Upper lobe of left lung (tissue), 6 donors: ENCODE measurements around the gene KRT12. TPM values are rescaled to one million over a fixed set of nuclear protein-coding genes. Genes with fewer than 3 reads are reported as not detected.

Experiments
- ATAC-seq, 2 donors: fragments of 200-7000 bp; cut with Tn5 transposase; one replicate each; pipeline ENCODE4 v1.9.1; 2022; ENCODE audit warnings: mild to moderate bottlenecking in 2 of 2, moderate library complexity in 2 of 2; ENCODE audit not compliant: low FRiP score in 2 of 2
- DNase-seq, 2 donors: peaks; one replicate each; pipeline ENCODE4 v3.0.0-alpha.2; 2019 to 2020
- H3K27ac ChIP-seq, 4 donors: fragments of 200-600 bp; sonication (generic); one replicate each; pipeline ENCODE4 v1.5.1; 2016 to 2019
- H3K27me3 ChIP-seq, 4 donors: fragments of 200-600 bp; sonication (generic); one replicate each; pipeline ENCODE4 v1.5.1; 2017 to 2019
- H3K36me3 ChIP-seq, 4 donors: fragments of 200-600 bp; sonication (generic); one replicate each; pipeline ENCODE4 v1.5.1; 2016 to 2019
- H3K4me1 ChIP-seq, 4 donors: fragments of 200-600 bp; sonication (generic); one replicate each; pipeline ENCODE4 v1.5.1; 2018 to 2019
- H3K4me3 ChIP-seq, 4 donors: fragments of 200-600 bp; sonication (generic); one replicate each; pipeline ENCODE4 v1.5.1; 2017 to 2019; ENCODE audit warnings: mild to moderate bottlenecking in 2 of 4, moderate library complexity in 1 of 4
- H3K9me3 ChIP-seq, 4 donors: fragments of 200-600 bp; sonication (generic); one replicate each; pipeline ENCODE4 v1.5.1; 2018 to 2019
- EP300 ChIP-seq, 4 donors: sonication (generic); formaldehyde crosslinking; IDR thresholded peaks; one replicate each; pipeline ENCODE4 v1.5.1; 2017; ENCODE audit warnings: antibody characterized with exemption in 4 of 4, control low read depth in 2 of 4
- POLR2A ChIP-seq, 4 donors: fragments of 450-650 bp; IDR thresholded peaks; one replicate each; pipeline ENCODE4 v1.5.1; 2016 to 2017; ENCODE audit warnings: antibody characterized with exemption in 4 of 4, mild to moderate bottlenecking in 2 of 4
- POLR2AphosphoS5 ChIP-seq, 2 donors: sonication (generic); formaldehyde crosslinking; IDR thresholded peaks; one replicate each; pipeline ENCODE4 v1.5.1; 2017; ENCODE audit warnings: antibody characterized with exemption in 2 of 2
- WGBS, 2 donors: methylation state at CpG; one replicate each; pipeline ENCODE4 v1.1.5; 2017 to 2018; 5-methylcytosine and 5-hydroxymethylcytosine counted together
- total RNA-seq, 6 donors: library from RNA; depleted of rRNA in 4 of 6; stranded (reverse); fragments of >200 nt in 4 of 6; gene quantifications; one replicate each; pipeline versions ENCODE4 v1.1.0 to v1.2.1, GENCODE V29; 2016 to 2021
- TF ChIP-seq, protein P1 (sequence below), 6 experiments: fragments of 450-650 bp in 4 of 6; fragments of 200-600 bp in 2 of 6; sonication (generic) in 2 of 6; IDR thresholded peaks; one replicate each; pipeline ENCODE4 v1.5.1; 2016 to 2019; ENCODE audit warnings: antibody characterized with exemption in 6 of 6
- donor health status: DM: no; HTN: no; CAD: no; lungs with moderate emphysema.
- donor health status: DM: no; HTN: yes; CAD: no; lungs with severe emphysema.

KRT12 gene
- total RNA-seq, 6 donors from 2014 or later = not detected

DNA sequence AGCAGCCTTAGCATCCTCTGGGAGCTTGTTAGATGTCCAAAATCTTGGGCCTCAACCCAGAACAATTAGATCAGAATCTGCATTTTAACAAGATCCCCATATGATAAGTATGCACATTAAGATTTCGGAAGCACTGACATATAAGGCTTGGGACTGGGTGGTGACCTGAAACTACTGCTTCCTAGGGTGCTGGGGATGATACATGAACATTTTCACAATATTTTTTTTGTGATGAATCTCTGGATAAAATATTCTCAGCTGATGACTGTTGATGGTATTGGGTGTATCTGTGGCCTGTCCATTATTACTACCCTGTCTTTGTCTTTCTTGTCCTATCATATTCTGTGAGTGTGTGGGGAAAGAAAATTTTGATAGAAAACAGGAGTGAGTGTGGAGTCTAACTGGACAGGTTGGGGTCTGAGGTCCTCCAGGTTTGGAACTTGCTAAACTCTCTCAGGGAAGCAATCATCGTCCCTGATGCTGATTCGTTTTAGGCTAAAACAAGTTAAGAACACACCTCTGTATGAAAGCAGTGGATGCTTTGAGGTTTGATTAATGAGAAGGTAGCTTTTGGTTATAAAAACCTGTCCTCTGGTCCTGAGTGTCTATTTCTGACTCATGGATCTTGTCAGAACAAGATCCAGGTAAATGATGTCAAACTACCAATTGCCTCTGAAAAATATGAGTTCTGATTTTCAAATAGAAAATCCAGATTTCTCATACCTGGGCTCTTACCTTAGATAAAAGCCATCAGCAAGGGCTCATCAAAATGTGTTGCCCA lies 47.2 kb upstream of the KRT12 start:
- Histone ChIP-seq H3K36me3 (no peaks in the 10 kb centered on the region), H3K27ac (no peak overlapping the region), H3K27me3 (no peaks in the 10 kb centered on the region), H3K9me3 (no peaks in the 10 kb centered on the region), H3K4me3 (no peak overlapping the region), H3K4me1 (peaks cover 7 to 11% (median 9%) of the 10 kb centered on the region in 4 donors)
- ATAC-seq = no peak
- 75 to 96% methylated on average over 3 of the region's 3 CpGs for WGBS, 2 donors
- TF ChIP-seq EP300 (IDR thresholded peaks at IDR 0.05) = no peak
- TF ChIP-seq, protein P1, sequence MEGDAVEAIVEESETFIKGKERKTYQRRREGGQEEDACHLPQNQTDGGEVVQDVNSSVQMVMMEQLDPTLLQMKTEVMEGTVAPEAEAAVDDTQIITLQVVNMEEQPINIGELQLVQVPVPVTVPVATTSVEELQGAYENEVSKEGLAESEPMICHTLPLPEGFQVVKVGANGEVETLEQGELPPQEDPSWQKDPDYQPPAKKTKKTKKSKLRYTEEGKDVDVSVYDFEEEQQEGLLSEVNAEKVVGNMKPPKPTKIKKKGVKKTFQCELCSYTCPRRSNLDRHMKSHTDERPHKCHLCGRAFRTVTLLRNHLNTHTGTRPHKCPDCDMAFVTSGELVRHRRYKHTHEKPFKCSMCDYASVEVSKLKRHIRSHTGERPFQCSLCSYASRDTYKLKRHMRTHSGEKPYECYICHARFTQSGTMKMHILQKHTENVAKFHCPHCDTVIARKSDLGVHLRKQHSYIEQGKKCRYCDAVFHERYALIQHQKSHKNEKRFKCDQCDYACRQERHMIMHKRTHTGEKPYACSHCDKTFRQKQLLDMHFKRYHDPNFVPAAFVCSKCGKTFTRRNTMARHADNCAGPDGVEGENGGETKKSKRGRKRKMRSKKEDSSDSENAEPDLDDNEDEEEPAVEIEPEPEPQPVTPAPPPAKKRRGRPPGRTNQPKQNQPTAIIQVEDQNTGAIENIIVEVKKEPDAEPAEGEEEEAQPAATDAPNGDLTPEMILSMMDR (IDR thresholded peaks at IDR 0.05) = no peak
- TF ChIP-seq POLR2A (IDR thresholded peaks at IDR 0.05) = no peak
- no peak for TF ChIP-seq POLR2AphosphoS5 (IDR thresholded peaks at IDR 0.05)
- DNase-seq = no peak

DNA sequence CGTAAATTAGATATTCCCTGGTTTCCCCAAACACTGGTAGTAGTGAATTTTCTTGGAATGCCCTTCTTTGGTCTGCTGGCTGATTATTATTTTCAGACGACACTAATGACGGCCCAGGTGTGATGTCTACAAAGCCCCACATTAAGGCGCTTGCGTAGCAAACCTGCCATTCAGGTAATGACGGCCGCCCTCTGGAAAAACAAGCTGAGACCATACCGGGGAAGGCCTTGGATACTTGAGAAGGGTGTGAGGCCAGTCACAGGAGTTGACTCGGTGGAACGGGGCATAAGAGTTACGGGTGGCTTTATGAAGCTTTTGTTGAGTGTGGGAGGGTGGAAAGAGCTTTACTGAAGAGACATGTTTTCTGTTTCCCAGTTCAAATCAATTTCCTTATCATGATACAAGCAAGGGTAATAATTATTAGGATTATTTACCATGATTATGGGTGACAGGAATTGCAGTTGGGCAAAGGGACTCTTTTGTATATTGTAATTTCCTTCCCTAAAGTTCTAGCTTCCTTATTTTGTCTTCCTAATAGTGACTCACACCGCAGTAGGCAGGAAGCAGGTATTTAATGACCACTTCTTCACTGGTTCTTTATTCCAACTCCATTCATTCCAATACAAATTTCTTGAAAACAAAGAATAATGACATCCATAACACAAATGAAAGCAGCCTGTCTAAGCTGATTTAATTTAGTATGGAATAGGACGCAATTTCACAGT lies 45.6 kb upstream of the KRT12 start:
- H3K4me3 ChIP-seq = no peak overlapping the region
- H3K9me3 ChIP-seq = no peaks in the 10 kb centered on the region
- no peak for ATAC-seq
- H3K4me1 ChIP-seq = peaks cover 7 to 12% (median 9%) of the 10 kb centered on the region in 4 donors
- WGBS, 2 donors = 79 to 85% methylated on average over 13 of the region's 13 CpGs
- H3K36me3 ChIP-seq = no peaks in the 10 kb centered on the region
- TF ChIP-seq, protein P1 (IDR thresholded peaks at IDR 0.05) = no peak
- TF ChIP-seq POLR2A (IDR thresholded peaks at IDR 0.05) (no peak), POLR2AphosphoS5 (IDR thresholded peaks at IDR 0.05) (no peak), EP300 (IDR thresholded peaks at IDR 0.05) (no peak)
- H3K27me3 ChIP-seq = no peaks in the 10 kb centered on the region
- no peak for DNase-seq
- peak overlapping the region in 1 of 4 donors; percentile 62 for H3K27ac ChIP-seq

DNA sequence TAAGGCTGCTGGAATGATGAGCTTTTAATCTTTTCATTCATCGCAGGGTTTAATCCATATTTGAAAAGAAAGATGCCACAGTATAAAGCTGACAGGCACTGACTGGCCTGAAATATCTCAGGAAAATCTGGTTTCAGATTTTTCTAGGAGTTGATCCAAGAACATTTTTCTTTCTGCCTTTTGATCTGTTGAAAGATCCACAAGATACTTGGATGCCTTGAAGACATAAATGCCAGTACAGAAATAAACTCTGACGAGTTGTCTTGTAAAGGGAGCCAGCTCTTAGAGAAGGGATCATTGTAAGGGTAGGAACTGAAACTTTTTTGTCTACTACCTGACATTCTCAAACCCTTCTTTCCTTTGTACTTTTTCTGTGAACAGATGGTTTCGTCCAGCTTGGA lies 43.4 kb upstream of the KRT12 start:
- DNase-seq = no peak
- Histone ChIP-seq H3K4me1 (peaks cover 7 to 12% (median 9%) of the 10 kb centered on the region in 4 donors), H3K27me3 (no peaks in the 10 kb centered on the region), H3K9me3 (no peaks in the 10 kb centered on the region), H3K27ac (peak overlapping the region in 1 of 4 donors; percentile 19), H3K4me3 (no peak overlapping the region), H3K36me3 (no peaks in the 10 kb centered on the region)
- WGBS, 2 donors = 72 to 77% methylated on average over 3 of the region's 3 CpGs
- no peak for ATAC-seq
- TF ChIP-seq POLR2A (IDR thresholded peaks at IDR 0.05) (no peak), POLR2AphosphoS5 (IDR thresholded peaks at IDR 0.05) (no peak), EP300 (IDR thresholded peaks at IDR 0.05) (no peak)
- TF ChIP-seq, protein P1 (IDR thresholded peaks at IDR 0.05) = no peak

DNA sequence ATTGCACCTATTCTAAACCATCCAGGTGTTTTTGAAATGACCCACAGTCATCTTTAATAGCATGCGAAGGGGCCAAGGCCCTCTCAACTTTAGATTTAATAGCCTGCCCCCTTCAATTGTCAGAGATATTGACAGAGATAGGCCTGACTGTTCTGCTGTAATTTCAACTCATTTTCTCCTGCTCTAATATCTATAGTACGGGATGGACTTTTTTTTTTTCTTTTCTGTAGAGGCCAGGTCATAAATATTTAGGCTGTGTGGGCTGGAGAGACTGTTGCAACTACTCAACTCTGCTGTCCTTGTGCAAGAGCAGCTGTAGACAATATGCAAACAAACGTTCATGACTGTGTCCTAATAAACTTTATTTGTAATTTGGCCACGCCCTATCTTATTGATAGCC lies 42.7 kb upstream of the KRT12 start:
- H3K36me3 ChIP-seq = no peaks in the 10 kb centered on the region
- H3K4me3 ChIP-seq = no peak overlapping the region
- TF ChIP-seq EP300 (IDR thresholded peaks at IDR 0.05) (no peak), POLR2A (IDR thresholded peaks at IDR 0.05) (no peak), POLR2AphosphoS5 (IDR thresholded peaks at IDR 0.05) (no peak)
- TF ChIP-seq, protein P1 (IDR thresholded peaks at IDR 0.05) = no peak
- no peak overlapping the region for H3K27ac ChIP-seq
- ATAC-seq (peak in 1 of 2 donors; percentile 50), DNase-seq (no peak)
- H3K27me3 ChIP-seq = no peaks in the 10 kb centered on the region
- H3K9me3 ChIP-seq = no peaks in the 10 kb centered on the region
- peaks cover 7 to 11% (median 7%) of the 10 kb centered on the region in 4 donors for H3K4me1 ChIP-seq
- WGBS, 2 donors = 38 to 41% methylated on average over 4 of the region's 4 CpGs
